ENCODE data around the gene GCNT3.

DNA sequence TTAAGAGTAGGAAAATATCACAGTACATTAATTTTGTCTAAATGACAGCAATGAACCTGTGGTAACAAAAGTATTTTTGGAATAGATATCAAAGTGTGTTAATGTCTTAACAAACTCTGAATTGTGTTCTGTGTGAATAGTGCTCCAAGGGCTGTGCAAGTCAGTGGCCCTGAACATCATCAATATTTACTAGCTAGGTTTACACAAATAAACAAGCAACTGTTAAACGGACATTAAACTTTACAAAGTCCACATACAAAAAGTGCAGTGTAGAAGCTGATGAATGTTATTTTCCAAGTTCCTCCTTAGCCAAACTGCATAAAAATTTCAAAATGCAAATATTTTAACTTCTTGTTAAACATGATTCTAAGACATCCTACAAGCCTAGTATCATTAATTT lies 47.8 kb downstream of the GCNT3 start:
- TF ChIP-seq POLR2A (IDR thresholded peaks at IDR 0.05) (no peak), POLR2AphosphoS5 (IDR thresholded peaks at IDR 0.05) (no peak), EP300 (IDR thresholded peaks at IDR 0.05) (no peak)
- TF ChIP-seq, protein P1, sequence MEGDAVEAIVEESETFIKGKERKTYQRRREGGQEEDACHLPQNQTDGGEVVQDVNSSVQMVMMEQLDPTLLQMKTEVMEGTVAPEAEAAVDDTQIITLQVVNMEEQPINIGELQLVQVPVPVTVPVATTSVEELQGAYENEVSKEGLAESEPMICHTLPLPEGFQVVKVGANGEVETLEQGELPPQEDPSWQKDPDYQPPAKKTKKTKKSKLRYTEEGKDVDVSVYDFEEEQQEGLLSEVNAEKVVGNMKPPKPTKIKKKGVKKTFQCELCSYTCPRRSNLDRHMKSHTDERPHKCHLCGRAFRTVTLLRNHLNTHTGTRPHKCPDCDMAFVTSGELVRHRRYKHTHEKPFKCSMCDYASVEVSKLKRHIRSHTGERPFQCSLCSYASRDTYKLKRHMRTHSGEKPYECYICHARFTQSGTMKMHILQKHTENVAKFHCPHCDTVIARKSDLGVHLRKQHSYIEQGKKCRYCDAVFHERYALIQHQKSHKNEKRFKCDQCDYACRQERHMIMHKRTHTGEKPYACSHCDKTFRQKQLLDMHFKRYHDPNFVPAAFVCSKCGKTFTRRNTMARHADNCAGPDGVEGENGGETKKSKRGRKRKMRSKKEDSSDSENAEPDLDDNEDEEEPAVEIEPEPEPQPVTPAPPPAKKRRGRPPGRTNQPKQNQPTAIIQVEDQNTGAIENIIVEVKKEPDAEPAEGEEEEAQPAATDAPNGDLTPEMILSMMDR (IDR thresholded peaks at IDR 0.05): no peak
